Panc1 (cell line): ENCODE measurements around the gene GREB1L. TPM values are rescaled to one million over a fixed set of nuclear protein-coding genes. Genes with fewer than 3 reads are reported as not detected.

ENCODE experiments used
- ATAC-seq: fragments of 200-7000 bp; cut with Tn5 transposase; 2 replicates; pipeline ENCODE4 v1.9.1; 2020; ENCODE audit warnings: mild to moderate bottlenecking, moderate library complexity
- BruUV-seq: library from RNA; stranded (reverse); fragments of 400-500 nt; replicated peaks from 2 replicates; lab custom pipeline; 2021; lab: Mats Ljungman, UMichigan
- CTCF ChIA-PET: fragments of 300-600 bp; sonication (Branson Sonifier 250); formaldehyde crosslinking; loops from one replicate; lab custom pipeline; 2022; ENCODE audit warnings: antibody characterized with exemption; lab: Charles Lee
- POLR2A ChIA-PET: fragments of 300-600 bp; sonication (Branson Sonifier 250); formaldehyde crosslinking; loops from one replicate; lab custom pipeline; 2022; ENCODE audit warnings: antibody characterized with exemption; lab: Charles Lee
- DNase-seq: peaks from one replicate; pipeline ENCODE4 v3.0.0-alpha.2; 2010; ENCODE audit warnings: low read depth, low spot score
- H3K27ac ChIP-seq: 2 replicates; pipeline ENCODE4 v1.5.1; 2011; ENCODE audit warnings: mild to moderate bottlenecking, low read length, inconsistent platforms
- H3K27me3 ChIP-seq: fragments of 200-500 bp; sonication (Bioruptor generic); 2 replicates; pipeline ENCODE4 v1.6.0; 2014; ENCODE audit warnings: low read length, inconsistent platforms; ENCODE audit not compliant: control insufficient read depth, insufficient read depth
- H3K36me3 ChIP-seq: fragments of 200-500 bp; sonication (Bioruptor generic); 2 replicates; pipeline ENCODE4 v1.5.1; 2014; ENCODE audit warnings: inconsistent platforms, mild to moderate bottlenecking, low read length, moderate library complexity; ENCODE audit not compliant: control insufficient read depth, insufficient read depth
- H3K4me1 ChIP-seq: 2 replicates; pipeline ENCODE4 v1.5.1; 2011; ENCODE audit warnings: inconsistent platforms, mild to moderate bottlenecking, low read length, moderate library complexity; ENCODE audit not compliant: control insufficient read depth, insufficient read depth
- H3K4me3 ChIP-seq, 2 experiments: 2 replicates each; pipeline ENCODE4 v1.5.1; 2011 to 2012; ENCODE audit warnings: low read depth in 2 of 2, low read length in 2 of 2, mild to moderate bottlenecking in 2 of 2, inconsistent platforms in 1 of 2, moderate library complexity in 1 of 2
- H3K9me3 ChIP-seq: fragments of 200-500 bp; sonication (Bioruptor generic); 2 replicates; pipeline ENCODE4 v1.5.1; 2014; ENCODE audit warnings: low read depth, mild to moderate bottlenecking, inconsistent platforms, low read length, moderate library complexity; ENCODE audit not compliant: control insufficient read depth, insufficient read depth
- POLR2AphosphoS5 ChIP-seq: IDR thresholded peaks from 2 replicates; pipeline ENCODE4 v1.6.1; 2012; ENCODE audit warnings: mild to moderate bottlenecking, low read depth, low read length, moderate library complexity
- REST ChIP-seq, 2 experiments: IDR thresholded peaks; 2 replicates each; pipeline ENCODE4 v1.6.1; 2011 to 2012; ENCODE audit warnings: low read depth in 2 of 2, control low read depth in 1 of 2, low read length in 1 of 2, mild to moderate bottlenecking in 1 of 2, moderate library complexity in 1 of 2; ENCODE audit not compliant: insufficient read depth in 1 of 2
- SIN3A ChIP-seq: IDR thresholded peaks from 2 replicates; pipeline ENCODE4 v1.6.1; 2012; ENCODE audit warnings: low read depth, mild to moderate bottlenecking, low read length, moderate library complexity, borderline replicate concordance; ENCODE audit not compliant: insufficient read depth
- TCF7L2 ChIP-seq: IDR thresholded peaks from 2 replicates; pipeline ENCODE4 v1.6.1; 2011; ENCODE audit warnings: mild to moderate bottlenecking, low read depth, low read length, inconsistent platforms
- in situ Hi-C: cut with HindIII; loops from 2 replicates; pipeline ENCODE4 v1.10.0; 2016; ENCODE audit warnings: low sequenced_read_pairs, low pct_unique_long_range_greater_than_20kb
- intact Hi-C: fragments of 100-400 bp; cut with micrococcal nuclease; formaldehyde crosslinking; loops from one replicate; pipeline ENCODE4 v1.10.0; 2022; ENCODE audit not compliant: unreplicated experiment
- total RNA-seq: library from RNA; stranded (reverse); gene quantifications from one replicate; pipeline ENCODE4 v1.2.1, GENCODE V29; 2021; ENCODE audit not compliant: unreplicated experiment
- TF ChIP-seq, protein P1 (sequence below): fragments of 450-650 bp; IDR thresholded peaks from 2 replicates; pipeline ENCODE4 v1.5.1; 2017; ENCODE audit warnings: mild to moderate bottlenecking

GREB1L gene
- total RNA-seq, 1 experiment from 2014 or later = 11.0 TPM

GRCh38 chr18:21313576-21313975 lies 71.5 kb downstream of the GREB1L start:
- TF ChIP-seq, protein P1, sequence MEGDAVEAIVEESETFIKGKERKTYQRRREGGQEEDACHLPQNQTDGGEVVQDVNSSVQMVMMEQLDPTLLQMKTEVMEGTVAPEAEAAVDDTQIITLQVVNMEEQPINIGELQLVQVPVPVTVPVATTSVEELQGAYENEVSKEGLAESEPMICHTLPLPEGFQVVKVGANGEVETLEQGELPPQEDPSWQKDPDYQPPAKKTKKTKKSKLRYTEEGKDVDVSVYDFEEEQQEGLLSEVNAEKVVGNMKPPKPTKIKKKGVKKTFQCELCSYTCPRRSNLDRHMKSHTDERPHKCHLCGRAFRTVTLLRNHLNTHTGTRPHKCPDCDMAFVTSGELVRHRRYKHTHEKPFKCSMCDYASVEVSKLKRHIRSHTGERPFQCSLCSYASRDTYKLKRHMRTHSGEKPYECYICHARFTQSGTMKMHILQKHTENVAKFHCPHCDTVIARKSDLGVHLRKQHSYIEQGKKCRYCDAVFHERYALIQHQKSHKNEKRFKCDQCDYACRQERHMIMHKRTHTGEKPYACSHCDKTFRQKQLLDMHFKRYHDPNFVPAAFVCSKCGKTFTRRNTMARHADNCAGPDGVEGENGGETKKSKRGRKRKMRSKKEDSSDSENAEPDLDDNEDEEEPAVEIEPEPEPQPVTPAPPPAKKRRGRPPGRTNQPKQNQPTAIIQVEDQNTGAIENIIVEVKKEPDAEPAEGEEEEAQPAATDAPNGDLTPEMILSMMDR = no peak
- TF ChIP-seq TCF7L2 = no peak
- TF ChIP-seq POLR2AphosphoS5 = no peak
- TF ChIP-seq REST (IDR thresholded peaks at IDR 0.05; ENCODE audit: insufficient read depth in 1 of 2, low read depth in 2 of 2, low read length in 1 of 2) = no peak
- no peak for TF ChIP-seq SIN3A
- in situ Hi-C loops = no loop called here
- ChIA-PET CTCF (no interaction called here), POLR2A (no interaction called here)
- H3K4me1 ChIP-seq = peaks cover 17% of the 10 kb centered on the region
- no peak overlapping the region for H3K27ac ChIP-seq
- no peak for DNase-seq
- no peak overlapping the region for H3K4me3 ChIP-seq
- ATAC-seq = no peak
- no TSS peak for BruUV-seq
- intact Hi-C loops = no loop called here
- no peaks in the 10 kb centered on the region for H3K9me3 ChIP-seq
- no peaks in the 10 kb centered on the region for H3K36me3 ChIP-seq
- H3K27me3 ChIP-seq = no peaks in the 10 kb centered on the region

GRCh38 chr18:21314724-21315123 lies 72.7 kb downstream of the GREB1L start:
- in situ Hi-C loops (no loop called here), intact Hi-C loops (no loop called here)

More at GRCh38 chr18:21314724-21315123, 72.7 kb downstream of the GREB1L start:
- no peaks in the 10 kb centered on the region for H3K36me3 ChIP-seq
- peaks cover 17% of the 10 kb centered on the region for H3K4me1 ChIP-seq
- no peak overlapping the region for H3K4me3 ChIP-seq
- no TSS peak for BruUV-seq
- H3K27ac ChIP-seq = no peak overlapping the region
- ChIA-PET POLR2A (no interaction called here), CTCF (no interaction called here)
- H3K9me3 ChIP-seq = no peaks in the 10 kb centered on the region
- no peak for TF ChIP-seq REST (IDR thresholded peaks at IDR 0.05; ENCODE audit: insufficient read depth in 1 of 2, low read depth in 2 of 2, low read length in 1 of 2)
- no peak for TF ChIP-seq POLR2AphosphoS5
- TF ChIP-seq SIN3A = no peak
- no peak for TF ChIP-seq TCF7L2
- TF ChIP-seq, protein P1 = no peak
- H3K27me3 ChIP-seq = no peaks in the 10 kb centered on the region
- no peak for ATAC-seq
- DNase-seq = no peak
